GM19372 (cell line): ENCODE results near the gene PHF21B.
"Not testable (repeated sequence)": the region's sequence is repeated elsewhere in the genome, so short reads cannot be mapped to it uniquely, and the experiment has no call there.

Source experiments
- ATAC-seq: cut with Tn5 transposase; IDR thresholded peaks from one replicate; pipeline ENCODE4 v1.9.1; 2021; ENCODE audit warnings: mild to moderate bottlenecking, low read depth, moderate library complexity; ENCODE audit not compliant: unreplicated experiment

The PHF21B gene

DNA sequence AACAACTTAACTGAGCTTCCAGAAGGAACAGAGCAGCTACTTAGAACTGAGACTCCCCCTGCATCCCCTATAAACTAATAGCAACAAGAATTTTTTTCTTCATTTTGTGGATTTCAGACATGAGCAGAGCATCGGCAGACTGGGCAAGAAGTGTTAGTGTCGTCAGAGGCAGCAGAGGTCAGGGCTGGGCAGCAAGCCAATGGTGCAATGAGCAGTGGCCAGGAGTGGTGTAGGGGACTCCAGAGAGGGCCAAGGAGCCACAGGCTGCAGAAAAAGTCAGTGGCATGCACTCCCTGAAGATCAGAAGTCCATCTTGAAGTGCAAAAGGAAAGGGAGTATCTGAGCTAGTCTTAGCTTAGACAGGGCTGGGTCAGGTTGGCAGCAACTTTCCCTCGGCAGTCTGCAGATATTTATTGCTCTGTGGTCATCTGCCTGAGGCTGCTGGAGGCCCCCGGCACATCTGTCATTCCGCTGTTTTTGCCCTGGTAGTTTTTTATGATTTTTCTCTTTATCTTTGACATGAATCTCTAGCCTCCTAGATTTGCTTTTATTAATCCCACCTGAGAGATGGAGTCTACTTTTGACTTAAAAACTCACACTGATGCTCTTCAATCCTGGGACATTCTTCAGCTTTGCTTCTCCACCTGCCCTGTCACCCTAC, 105.2 kb downstream of the PHF21B start:
- ATAC-seq, result not testable (repeated sequence)

- ATAC-seq, result not testable (repeated sequence)
These were observed 106.6 kb downstream of the PHF21B start for GRCh38 chr22:44903164-44903563.

DNA sequence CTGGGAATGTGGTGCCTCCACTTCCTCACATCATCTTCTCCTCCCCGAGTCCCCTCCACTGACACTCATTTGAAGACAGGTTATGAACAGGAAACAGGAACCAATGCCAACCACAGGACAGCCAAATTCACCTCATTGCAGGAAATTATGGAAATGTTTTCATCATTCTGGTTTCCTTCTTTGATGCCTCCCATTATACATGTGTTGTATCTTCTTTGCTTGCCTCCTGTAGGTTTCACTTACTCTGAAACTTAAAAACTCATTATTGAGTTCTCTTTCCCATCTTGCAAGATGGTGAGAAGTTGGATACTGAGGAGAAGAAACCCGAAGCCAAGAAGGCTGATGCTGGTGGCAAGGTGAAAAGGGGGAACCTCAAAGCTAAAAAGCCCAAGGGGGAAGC, 108.5 kb downstream of the PHF21B start:
- ATAC-seq, result no peak

GRCh38 chr22:44898236-44898635, 111.6 kb downstream of the PHF21B start:
- ATAC-seq, result no peak

- ATAC-seq, result no peak
These were observed 114.3 kb downstream of the PHF21B start for GRCh38 chr22:44895296-44896055.

DNA sequence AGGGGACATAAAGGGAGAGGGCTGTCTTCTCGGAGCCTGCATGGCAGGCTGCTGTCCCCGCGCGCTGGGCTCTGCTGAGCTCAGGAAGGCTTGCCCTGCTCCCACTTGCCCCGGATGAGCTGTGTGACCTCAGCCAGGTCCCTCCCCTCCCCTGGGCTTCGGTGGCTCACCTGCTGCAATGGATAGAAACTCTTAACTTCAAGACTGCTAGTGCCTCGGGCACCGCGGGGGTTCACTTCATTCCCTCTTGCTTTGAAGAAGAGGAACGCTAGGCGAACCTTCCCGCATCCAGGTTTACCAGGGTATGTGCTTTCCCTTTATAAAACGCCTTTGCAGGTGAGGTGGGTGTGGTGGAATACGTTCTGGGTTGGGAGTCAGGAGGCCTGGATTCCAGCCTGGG, 115.0 kb downstream of the PHF21B start:
- ATAC-seq, result no peak

DNA sequence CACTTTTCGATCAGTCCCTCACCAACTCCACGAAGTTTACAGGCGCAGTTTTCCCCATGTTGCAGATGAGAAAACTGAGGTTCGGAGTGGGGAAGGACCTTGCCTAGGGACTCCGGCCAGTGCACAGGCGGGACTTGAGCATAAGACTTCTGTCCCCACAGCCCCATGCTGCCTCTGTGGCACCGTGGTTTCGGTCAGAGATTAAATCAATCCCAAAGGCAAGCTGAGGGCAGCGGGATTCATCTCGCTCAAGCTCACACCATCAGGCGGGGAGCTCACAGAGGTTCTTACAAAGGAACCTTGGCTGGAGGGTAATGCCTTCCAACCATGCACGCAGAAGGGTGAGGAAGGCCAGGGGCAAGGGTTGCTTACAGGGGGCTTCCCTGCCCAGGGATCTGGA, 115.5 kb downstream of the PHF21B start:
- no peak for ATAC-seq

DNA sequence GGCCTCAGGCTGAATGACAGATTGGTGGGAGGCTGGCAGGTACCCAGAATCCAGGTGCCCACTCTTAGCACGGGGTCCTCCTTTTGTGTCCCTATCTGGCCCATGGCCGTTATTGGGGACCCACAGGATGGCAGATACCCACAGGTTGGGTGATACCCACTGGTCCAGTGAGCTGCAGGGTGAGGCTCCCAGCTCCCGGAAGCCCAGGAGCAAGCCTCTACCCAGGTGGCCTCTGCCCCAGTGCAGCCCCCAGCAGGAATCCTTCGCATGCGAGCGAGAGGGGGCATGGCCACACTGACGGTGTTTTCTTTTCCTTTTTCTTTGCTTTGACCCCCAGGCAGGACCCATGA, 116.1 kb downstream of the PHF21B start:
- no peak for ATAC-seq

GRCh38 chr22:44892803-44893730, 116.7 kb downstream of the PHF21B start:
- ATAC-seq, result no peak

GRCh38 chr22:44892243-44892642, 117.6 kb downstream of the PHF21B start:
- ATAC-seq, result no peak

DNA sequence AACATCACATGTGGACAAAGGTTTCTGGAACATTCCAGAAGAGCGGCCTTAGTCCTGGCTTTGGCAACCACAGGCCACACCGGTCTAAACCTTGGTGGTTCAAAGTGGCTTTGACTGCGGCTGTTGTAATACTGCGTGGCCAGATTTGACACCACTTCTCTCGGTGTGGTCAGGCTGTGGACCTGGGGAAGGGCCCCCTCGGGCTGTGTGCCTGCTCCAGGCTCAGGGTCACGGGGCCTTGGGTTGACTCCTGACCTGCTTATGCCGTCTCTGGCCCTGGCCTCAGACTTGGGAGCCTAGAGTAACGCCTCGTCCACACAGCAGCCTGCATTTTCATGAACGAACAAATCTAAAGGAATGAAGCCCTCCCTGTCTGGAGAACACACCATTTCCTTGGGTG, 118.0 kb downstream of the PHF21B start:
- no peak for ATAC-seq

- no peak for ATAC-seq
These were observed 118.5 kb downstream of the PHF21B start for GRCh38 chr22:44891293-44891747.

DNA sequence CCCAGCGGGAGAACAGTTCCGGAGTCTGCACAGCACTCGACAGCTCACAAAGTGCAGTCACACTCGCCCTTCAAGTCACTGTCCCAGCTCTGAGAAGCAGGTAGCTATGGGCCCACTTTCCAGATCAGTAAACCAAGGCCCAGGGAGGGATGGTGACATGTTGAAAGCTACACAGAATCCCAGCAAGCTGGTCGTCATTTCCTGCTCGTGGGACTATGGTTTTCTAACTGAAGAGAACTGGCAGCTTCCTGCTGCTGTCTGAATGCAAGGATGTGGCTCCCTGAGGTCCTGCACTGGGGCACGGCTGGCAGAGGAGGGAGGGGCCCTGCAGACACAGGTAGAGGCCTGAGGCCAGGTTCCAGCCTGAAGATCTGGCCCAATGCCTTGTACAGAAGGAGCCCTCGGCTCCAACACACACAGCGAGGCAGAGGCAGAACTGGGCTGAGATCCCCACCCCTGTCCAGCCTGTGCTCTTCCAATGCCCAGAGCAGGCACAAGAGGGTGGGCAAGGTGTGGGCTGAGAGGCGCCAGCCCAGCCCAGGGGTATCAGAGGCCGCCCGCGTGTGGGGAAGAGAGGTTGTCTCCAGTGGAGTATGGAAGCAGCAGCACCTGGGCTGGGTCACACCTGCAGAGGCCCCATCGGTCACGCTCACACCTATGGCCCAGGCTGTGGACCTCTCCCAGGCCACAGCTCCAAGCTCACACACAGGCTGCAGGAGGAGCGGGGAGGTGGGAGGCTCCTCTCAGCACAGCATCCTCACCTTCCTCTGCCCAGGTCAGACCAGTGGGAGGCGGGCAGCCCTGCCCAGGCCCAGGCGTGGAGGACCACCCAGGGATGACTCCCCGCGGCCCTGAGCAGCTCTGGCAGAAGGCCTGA, 119.2 kb downstream of the PHF21B start:
- no peak for ATAC-seq

DNA sequence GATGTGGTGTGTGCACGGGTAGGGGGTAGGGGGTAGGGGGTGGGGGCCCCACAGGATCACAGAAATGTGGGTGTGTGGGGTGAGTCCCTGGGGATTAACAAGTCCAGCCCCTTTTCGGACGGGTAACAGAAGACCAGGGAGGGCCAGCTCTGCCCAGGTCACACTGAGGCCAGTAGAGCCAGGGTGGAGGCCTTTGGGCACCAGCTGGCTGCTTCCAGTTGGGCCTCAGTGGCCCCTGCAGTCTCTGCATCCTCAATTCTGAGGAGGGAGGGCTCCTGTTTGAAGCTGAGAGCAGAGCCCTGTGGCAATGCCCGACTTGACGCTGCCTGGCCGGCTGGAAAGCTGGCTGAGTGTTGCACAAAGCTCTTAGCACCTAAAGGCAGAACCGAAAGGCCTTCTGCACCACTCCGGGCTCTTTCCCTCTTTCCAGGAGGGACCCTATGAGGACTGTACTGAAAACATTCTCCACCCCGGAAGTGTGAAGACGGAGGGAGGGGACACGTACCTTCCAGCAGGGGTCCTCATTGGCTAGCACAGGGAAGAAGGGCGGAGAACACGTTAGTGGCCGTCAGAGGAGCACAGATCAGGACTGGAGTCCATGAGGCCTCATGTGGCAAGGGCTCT, 120.4 kb downstream of the PHF21B start:
- ATAC-seq, result no peak

DNA sequence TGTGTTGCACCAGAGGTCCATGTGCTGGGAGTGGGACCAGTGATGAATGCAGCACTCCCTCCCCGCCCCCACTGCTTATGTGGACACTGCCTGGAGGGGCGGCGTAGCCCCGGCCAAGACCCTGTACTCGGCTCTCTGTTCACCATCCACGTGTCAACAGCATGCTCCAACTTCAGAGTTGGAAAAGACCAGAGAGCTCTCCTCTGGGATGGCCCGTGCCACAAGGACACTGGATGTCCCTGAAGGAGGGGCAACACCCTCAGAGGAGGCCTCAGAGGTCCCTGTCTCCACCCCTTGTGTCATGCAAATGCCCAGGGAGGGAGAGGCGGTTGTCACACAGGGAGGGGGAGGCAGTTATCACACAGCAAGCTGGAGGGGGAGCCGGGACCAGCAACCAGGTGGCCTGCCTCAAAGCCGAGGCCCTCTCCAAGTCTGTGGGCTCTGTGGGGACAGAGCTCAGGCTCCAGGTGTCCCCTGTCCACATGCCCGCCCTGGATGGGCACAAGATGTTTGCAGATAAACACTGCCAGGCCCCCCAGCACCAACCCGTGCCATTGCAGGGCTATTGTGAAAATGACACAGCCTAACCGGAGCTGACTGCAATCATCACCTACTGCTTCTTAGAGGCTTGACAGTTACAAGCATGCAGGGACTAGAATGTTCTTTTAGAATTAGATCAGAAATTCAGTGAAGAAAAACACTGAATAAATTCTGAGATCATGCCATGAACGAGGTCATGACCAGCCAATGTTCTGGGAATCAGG, 121.1 kb downstream of the PHF21B start:
- no peak for ATAC-seq

DNA sequence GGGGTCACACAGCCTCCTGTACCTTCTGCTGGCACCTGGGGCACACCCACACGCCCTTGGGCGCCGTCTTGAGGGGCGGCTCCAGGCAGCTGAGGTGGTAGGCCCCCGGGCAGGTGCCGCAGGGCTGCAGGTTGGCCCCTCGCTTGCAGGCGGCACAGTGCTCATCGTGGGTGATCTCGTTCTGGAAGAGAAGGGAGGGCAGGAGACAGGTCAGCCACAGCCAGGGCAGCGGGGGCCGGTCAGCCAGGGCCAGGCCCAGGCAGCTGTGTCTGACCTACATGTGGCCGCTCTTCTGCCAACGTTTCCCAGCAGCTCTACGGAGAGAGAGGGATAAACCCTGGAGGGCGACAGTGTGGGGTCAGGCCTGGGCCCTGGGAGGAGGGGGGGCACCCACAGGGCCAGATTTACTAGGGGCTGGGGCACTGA, 121.9 kb downstream of the PHF21B start:
- ATAC-seq, result no peak

- ATAC-seq, result no peak
These were observed 123.9 kb downstream of the PHF21B start for GRCh38 chr22:44885806-44886360.

DNA sequence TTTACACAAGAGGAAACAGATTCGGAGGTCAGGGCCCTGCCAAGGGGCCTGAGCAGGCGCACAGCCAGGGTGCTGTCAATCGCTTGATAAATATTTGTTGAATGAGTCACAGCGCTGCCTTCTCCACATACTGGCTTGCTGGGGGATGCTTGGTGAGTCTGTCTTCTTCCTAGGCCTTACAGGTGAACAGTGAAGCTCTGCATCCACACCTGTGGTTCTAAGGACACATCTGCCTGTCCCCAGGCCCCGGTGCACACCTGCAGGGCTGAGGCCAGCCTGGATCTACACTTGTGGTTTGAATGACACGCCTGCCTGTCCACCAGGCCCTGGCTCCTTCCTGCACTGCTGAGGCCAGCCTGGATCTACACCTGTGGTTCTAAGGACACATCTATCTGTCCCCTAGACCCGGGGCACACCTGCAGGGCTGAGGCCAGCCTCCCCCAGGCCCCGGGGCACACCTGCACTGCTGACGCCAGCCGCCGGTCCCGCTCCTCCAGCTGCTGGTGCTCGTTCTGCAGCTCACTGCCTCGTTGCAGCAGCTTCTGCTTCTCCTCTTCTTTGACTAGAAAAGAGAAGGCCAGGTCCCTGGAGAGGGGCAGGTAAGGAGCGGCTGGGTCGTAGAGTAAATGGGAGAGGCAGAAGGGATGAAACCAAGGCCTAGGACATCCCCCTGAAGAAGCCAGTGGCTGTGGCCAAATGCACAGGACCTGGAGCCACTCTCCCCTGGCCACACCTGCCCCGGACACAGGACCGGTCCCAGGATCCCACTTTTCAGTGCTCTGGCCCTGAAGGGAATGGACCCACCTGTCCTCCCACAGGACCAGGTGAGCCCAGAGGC, 124.6 kb downstream of the PHF21B start:
- ATAC-seq, result no peak
